Loucy (cell line): Measurements from ENCODE around the gene STIM1.
"Not testable (repeated sequence)": the region's sequence is repeated elsewhere in the genome, so short reads cannot be mapped to it uniquely, and the experiment has no call there.

ENCODE experiments used
- H2AFZ ChIP-seq: fragments of 200-600 bp; sonication (generic); 2 replicates; pipeline ENCODE4 v1.6.0; 2016; ENCODE audit warnings: antibody characterized with exemption, mild to moderate bottlenecking, low read length, moderate library complexity
- H3F3A ChIP-seq: fragments of 200-600 bp; 2 replicates; pipeline ENCODE4 v1.6.0; 2016; ENCODE audit warnings: antibody characterized with exemption, low read depth, mild to moderate bottlenecking
- H3K27me3 ChIP-seq: fragments of 200-600 bp; sonication (generic); 2 replicates; pipeline ENCODE4 v1.6.1; 2014; ENCODE audit warnings: low read length, mild to moderate bottlenecking; ENCODE audit not compliant: insufficient read depth, poor library complexity, severe bottlenecking
- H3K36me3 ChIP-seq: fragments of 200-600 bp; sonication (generic); 2 replicates; pipeline ENCODE4 v1.6.1; 2016; ENCODE audit warnings: low read length; ENCODE audit not compliant: insufficient read depth
- H3K4me1 ChIP-seq: fragments of 200-600 bp; sonication (generic); 2 replicates; pipeline ENCODE4 v1.5.1; 2014; ENCODE audit warnings: low read length, mild to moderate bottlenecking; ENCODE audit not compliant: insufficient read depth, poor library complexity, severe bottlenecking
- H3K4me2 ChIP-seq: fragments of 200-600 bp; sonication (generic); 2 replicates; pipeline ENCODE4 v1.6.0; 2014; ENCODE audit warnings: antibody characterized with exemption, low read length, low read depth, mild to moderate bottlenecking; ENCODE audit not compliant: poor library complexity, severe bottlenecking
- H3K4me3 ChIP-seq: fragments of 200-600 bp; sonication (generic); 2 replicates; pipeline ENCODE4 v1.5.1; 2014; ENCODE audit warnings: low read length, mild to moderate bottlenecking, mixed read lengths; ENCODE audit not compliant: poor library complexity, severe bottlenecking
- H3K79me2 ChIP-seq: fragments of 200-600 bp; sonication (generic); 2 replicates; pipeline ENCODE4 v1.6.1; 2014; ENCODE audit warnings: low read length; ENCODE audit not compliant: insufficient read depth
- H3K9ac ChIP-seq: fragments of 200-600 bp; sonication (generic); 2 replicates; pipeline ENCODE4 v1.6.0; 2014; ENCODE audit warnings: mild to moderate bottlenecking, low read depth, low read length, moderate library complexity; ENCODE audit not compliant: poor library complexity, severe bottlenecking
- H3K9me2 ChIP-seq: fragments of 200-600 bp; sonication (generic); replicated peaks from 2 replicates; pipeline ENCODE4 v1.6.1; 2016; ENCODE audit warnings: low read depth, low read length, mixed read lengths
- H3K9me3 ChIP-seq: fragments of 200-600 bp; sonication (generic); 2 replicates; pipeline ENCODE4 v1.6.1; 2014; ENCODE audit warnings: mild to moderate bottlenecking, antibody characterized with exemption, low read length, low read depth; ENCODE audit not compliant: insufficient read depth
- H4K20me1 ChIP-seq: fragments of 200-600 bp; sonication (generic); 2 replicates; pipeline ENCODE4 v1.6.0; 2014; ENCODE audit warnings: antibody characterized with exemption, low read length, mild to moderate bottlenecking; ENCODE audit not compliant: insufficient read depth, poor library complexity, severe bottlenecking
- EZH2phosphoT487 ChIP-seq: fragments of 200-600 bp; IDR thresholded peaks from 2 replicates; pipeline ENCODE4 v1.6.1; 2018; ENCODE audit warnings: antibody characterized with exemption, mild to moderate bottlenecking, moderate library complexity, borderline replicate concordance
- TF ChIP-seq, protein P1 (sequence below): fragments of 200-600 bp; sonication (generic); conservative IDR thresholded peaks from 2 replicates; pipeline ENCODE4 v1.5.1; 2014; ENCODE audit warnings: mild to moderate bottlenecking, antibody characterized with exemption, low read length

Gene STIM1

DNA sequence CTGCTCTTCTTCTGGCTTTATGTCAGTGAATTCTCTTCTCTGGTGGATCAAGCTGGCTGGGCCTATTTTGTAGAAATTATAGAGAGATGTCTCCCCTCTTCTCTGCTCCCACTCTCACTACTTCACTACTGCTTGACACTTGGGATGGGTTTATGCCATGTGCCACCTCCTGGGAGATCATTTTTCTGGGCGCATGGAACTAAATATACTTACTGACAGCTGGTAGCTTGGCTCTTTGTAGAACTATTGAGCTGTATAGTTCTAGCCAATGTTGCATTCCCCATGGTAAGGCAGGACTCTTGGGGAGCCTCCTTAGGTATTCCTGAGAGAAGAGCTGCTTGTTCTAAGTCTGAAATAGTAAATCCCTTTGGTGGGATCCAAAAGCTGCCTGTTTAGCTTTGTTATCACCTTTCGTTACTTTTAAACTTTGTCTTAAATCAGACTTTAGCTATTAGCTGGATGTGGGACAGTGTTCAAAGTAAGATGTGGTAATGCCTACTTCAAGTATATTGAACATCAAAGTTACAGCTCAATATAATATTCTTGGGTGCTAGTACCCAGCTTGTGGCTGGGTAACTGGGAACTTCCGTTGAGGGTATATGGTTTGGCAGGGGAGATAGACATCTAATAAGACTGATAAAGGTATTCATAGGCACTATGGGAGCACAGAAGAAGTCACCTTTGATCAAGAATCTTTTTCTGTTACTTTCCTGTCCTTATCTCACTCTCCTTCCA is 151.6 kb downstream of the STIM1 start:
- H3K9me3 ChIP-seq = no peaks in the 10 kb centered on the region
- no peaks in the 10 kb centered on the region for H4K20me1 ChIP-seq
- H3K9me2 ChIP-seq = no peaks in the 10 kb centered on the region
- peaks cover 14% of the 10 kb centered on the region; the same call in 1 of the 2 replicates for H3K79me2 ChIP-seq
- no peak overlapping the region for H3K4me3 ChIP-seq
- H3K4me2 ChIP-seq = no peak overlapping the region
- H2AFZ ChIP-seq = no peak overlapping the region
- no peaks in the 10 kb centered on the region for H3K36me3 ChIP-seq
- H3K9ac ChIP-seq = no peak overlapping the region
- H3K27me3 ChIP-seq = no peaks in the 10 kb centered on the region
- peaks cover 3% of the 10 kb centered on the region for H3K4me1 ChIP-seq
- no peaks in the 10 kb centered on the region for H3F3A ChIP-seq
- TF ChIP-seq EZH2phosphoT487 = no peak
- TF ChIP-seq, protein P1, sequence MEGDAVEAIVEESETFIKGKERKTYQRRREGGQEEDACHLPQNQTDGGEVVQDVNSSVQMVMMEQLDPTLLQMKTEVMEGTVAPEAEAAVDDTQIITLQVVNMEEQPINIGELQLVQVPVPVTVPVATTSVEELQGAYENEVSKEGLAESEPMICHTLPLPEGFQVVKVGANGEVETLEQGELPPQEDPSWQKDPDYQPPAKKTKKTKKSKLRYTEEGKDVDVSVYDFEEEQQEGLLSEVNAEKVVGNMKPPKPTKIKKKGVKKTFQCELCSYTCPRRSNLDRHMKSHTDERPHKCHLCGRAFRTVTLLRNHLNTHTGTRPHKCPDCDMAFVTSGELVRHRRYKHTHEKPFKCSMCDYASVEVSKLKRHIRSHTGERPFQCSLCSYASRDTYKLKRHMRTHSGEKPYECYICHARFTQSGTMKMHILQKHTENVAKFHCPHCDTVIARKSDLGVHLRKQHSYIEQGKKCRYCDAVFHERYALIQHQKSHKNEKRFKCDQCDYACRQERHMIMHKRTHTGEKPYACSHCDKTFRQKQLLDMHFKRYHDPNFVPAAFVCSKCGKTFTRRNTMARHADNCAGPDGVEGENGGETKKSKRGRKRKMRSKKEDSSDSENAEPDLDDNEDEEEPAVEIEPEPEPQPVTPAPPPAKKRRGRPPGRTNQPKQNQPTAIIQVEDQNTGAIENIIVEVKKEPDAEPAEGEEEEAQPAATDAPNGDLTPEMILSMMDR = no peak

DNA sequence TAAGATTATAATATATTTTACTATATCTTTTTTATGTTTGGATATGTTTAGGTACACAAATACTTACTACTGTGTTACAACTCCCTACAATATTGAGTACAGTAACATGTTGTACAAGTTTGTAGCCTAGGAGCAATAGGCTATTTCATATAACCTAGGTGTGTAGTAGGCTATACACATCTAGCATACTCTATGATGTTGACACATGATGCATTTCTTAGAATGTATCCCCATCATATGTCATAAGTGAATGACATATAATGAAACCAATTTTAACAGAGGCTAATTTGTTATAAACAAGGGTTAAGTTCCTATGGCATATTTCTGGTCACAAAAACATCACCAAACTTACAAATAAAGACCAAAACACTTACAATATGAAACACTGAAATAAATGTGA is 152.7 kb downstream of the STIM1 start:
- H3K4me1 ChIP-seq = peaks cover 3% of the 10 kb centered on the region
- no peak overlapping the region for H3K9ac ChIP-seq
- H3K27me3 ChIP-seq = no peaks in the 10 kb centered on the region
- H3K36me3 ChIP-seq = no peaks in the 10 kb centered on the region
- no peak overlapping the region for H2AFZ ChIP-seq
- H3K9me2 ChIP-seq = no peaks in the 10 kb centered on the region
- no peaks in the 10 kb centered on the region for H3K9me3 ChIP-seq
- no peak overlapping the region for H3K4me3 ChIP-seq
- peaks cover 14% of the 10 kb centered on the region; the same call in 1 of the 2 replicates for H3K79me2 ChIP-seq
- TF ChIP-seq, protein P1 = no peak
- no peak for TF ChIP-seq EZH2phosphoT487
- no peaks in the 10 kb centered on the region for H4K20me1 ChIP-seq
- no peak overlapping the region for H3K4me2 ChIP-seq
- H3F3A ChIP-seq = no peaks in the 10 kb centered on the region

DNA sequence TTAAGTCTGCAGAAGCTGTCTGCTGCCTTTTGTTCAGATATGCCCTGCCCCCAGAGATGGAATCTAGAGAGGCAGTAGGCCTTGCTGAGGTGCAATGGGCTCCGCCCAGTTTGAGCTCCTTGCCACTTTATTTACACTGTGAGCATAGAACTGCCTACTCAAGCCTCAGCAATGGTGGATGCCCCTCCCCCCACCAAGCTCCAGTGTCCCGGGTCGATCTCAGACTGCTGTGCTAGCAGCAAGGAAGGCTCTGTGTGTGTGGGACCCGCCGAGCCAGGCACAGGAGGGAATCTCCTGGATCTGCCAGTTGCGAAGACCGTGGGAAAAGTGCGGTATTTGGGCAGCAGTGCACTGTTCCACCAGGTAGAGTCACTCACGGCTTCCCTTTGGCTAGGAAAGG is 161.1 kb downstream of the STIM1 start:
- not testable (repeated sequence) for H3K9ac ChIP-seq, H4K20me1 ChIP-seq, H3K36me3 ChIP-seq, H3K4me1 ChIP-seq, H3K27me3 ChIP-seq, H3F3A ChIP-seq, H3K9me3 ChIP-seq, H3K4me3 ChIP-seq, H2AFZ ChIP-seq, H3K4me2 ChIP-seq, H3K9me2 ChIP-seq
- H3K79me2 ChIP-seq = peaks cover 53% of the 10 kb centered on the region

DNA sequence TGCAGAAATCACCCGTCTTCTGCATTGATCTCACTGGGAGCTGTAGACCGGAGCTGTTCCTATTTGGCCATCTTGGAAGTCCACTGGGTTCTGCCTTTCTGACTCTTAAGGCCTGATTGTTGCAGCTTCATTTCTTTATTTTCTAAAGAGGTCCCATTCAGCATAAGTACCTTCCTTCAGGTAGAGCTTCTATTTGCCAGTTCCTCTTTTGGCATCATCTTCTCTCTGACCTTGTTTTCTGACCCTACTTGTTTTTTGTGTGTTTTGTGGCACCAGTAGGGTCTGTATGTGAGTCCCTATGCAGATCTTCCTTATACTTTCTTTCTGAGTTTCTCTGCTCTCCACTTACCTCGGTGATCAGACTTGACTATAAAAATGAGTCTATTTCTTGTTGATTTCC is 161.7 kb downstream of the STIM1 start:
- no peaks in the 10 kb centered on the region for H3K9me2 ChIP-seq
- H3K4me1 ChIP-seq = peaks cover 10% of the 10 kb centered on the region
- H3K36me3 ChIP-seq = no peaks in the 10 kb centered on the region
- no peak overlapping the region for H2AFZ ChIP-seq
- H3K9ac ChIP-seq = no peak overlapping the region
- no peaks in the 10 kb centered on the region for H3K27me3 ChIP-seq
- peaks cover 8% of the 10 kb centered on the region for H4K20me1 ChIP-seq
- TF ChIP-seq EZH2phosphoT487 = no peak
- TF ChIP-seq, protein P1 = no peak
- no peaks in the 10 kb centered on the region for H3F3A ChIP-seq
- H3K9me3 ChIP-seq = no peaks in the 10 kb centered on the region
- H3K4me2 ChIP-seq = no peak overlapping the region
- no peak overlapping the region for H3K4me3 ChIP-seq
- peaks cover 58% of the 10 kb centered on the region for H3K79me2 ChIP-seq
